DND-41 (cell line): ENCODE measurements around the gene ALB.

ENCODE experiments used
- CTCF ChIP-seq: IDR thresholded peaks from 2 replicates; pipeline ENCODE4 v1.5.1; 2012; ENCODE audit warnings: borderline replicate concordance, low read length, moderate library complexity, mild to moderate bottlenecking; ENCODE audit not compliant: poor library complexity, severe bottlenecking; ENCODE audit errors: extremely low read depth
- EZH2 ChIP-seq: IDR thresholded peaks from 3 replicates; pipeline ENCODE4 v1.6.1; 2012; ENCODE audit warnings: borderline replicate concordance, low read depth, mild to moderate bottlenecking, moderate library complexity, low read length, inconsistent platforms; ENCODE audit not compliant: severe bottlenecking

GRCh38 chr4:73411731-73412414 is 7.8 kb downstream of the ALB start:
- TF ChIP-seq CTCF, result no peak
- TF ChIP-seq EZH2, result no peak
